CD4-positive, alpha-beta T cell treated with Interleukin-4 for 4 hours (primary cell): ENCODE data around the gene CYP4Z1.
"Not testable (repeated sequence)": the region's sequence is repeated elsewhere in the genome, so short reads cannot be mapped to it uniquely, and the experiment has no call there.

Experiments used
- DNase-seq: peaks from one replicate; pipeline ENCODE4 v3.0.0-alpha.2; 2020

Gene CYP4Z1, protein sequence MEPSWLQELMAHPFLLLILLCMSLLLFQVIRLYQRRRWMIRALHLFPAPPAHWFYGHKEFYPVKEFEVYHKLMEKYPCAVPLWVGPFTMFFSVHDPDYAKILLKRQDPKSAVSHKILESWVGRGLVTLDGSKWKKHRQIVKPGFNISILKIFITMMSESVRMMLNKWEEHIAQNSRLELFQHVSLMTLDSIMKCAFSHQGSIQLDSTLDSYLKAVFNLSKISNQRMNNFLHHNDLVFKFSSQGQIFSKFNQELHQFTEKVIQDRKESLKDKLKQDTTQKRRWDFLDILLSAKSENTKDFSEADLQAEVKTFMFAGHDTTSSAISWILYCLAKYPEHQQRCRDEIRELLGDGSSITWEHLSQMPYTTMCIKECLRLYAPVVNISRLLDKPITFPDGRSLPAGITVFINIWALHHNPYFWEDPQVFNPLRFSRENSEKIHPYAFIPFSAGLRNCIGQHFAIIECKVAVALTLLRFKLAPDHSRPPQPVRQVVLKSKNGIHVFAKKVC

DNA sequence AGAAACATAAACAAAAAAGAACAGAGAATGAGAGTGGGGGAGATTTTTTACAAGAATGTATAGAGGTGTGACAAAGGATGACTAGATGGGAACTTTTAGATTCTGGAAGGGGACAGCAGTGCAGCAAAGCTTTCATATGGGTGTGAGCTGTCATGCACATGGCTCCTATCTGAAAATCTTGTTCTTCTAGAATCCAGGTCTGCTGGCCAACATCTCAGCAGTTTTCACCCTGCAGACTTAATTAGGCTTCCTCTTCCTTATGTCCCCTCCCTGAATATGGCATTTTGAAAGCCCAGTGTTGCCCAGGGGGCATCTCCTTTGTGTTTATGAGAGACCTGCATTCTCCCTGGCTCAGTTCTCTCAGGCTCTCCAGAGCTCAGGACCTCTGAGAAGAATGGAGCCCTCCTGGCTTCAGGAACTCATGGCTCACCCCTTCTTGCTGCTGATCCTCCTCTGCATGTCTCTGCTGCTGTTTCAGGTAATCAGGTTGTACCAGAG is at the start of gene CYP4Z1:
Gene CYP4Z1, plus strand, starts transcription at position 135 of the 498 bp plus-strand sequence. Its CDS starts 260 bp downstream, at position 395.
- DNase-seq: no peak

DNA sequence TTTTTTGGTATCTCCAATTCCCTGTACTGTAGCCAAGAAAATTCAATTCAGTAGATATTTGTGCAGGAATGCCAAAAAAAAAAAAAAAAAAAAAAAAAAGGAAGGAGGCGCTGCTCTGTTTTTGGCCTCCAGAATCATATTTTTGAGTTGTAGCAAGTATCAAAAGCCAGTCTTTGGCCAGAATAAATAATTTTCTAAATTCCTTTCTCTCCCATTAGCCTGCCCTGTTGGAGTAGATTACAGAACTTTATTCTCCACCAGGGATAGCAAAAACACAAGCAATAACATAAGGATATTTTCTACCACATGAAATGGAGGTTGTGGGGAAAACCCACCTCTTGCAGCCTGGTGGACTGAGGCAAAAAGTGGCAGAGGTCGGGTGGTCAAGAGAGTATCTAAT is 46.0 kb upstream of the CYP4Z1 start:
- DNase-seq: no peak

DNA sequence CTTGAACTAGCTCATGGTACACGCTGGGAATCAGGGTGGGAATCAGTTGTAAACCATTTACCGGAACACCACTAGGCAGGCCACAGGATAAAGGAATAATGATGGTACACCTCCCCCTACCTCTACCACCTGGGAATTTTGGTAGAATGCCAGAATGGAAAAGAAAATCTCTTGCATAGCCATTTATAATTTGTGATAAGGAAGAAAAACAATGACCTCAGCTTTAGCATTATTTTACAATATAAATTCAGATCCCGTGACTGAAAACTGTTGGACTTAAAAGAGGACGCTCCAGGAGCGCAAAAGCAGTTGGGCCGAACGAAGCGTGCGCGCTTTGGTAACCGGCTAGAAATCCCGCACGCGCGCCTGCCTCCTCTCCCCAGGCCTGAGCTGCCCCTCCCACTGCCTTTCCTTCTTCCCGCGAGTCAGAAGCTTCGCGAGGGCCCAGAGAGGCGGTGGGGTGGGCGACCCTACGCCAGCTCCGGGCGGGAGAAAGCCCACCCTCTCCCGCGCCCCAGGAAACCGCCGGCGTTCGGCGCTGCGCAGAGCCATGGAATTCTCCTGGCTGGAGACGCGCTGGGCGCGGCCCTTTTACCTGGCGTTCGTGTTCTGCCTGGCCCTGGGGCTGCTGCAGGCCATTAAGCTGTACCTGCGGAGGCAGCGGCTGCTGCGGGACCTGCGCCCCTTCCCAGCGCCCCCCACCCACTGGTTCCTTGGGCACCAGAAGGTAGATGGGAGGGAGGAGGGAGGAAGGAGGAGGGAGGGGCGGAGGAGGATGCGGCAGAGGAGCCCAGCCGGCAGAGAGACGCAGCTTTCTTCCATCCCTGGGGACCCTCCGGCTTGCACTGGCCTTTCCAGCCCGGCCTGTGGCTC is 43.5 kb upstream of the CYP4Z1 start, which contains the start of gene CYP4X1:
Gene CYP4X1, plus strand, starts transcription at position 402 of the 873 bp plus-strand sequence. Its CDS starts 149 bp downstream, at position 551.
- DNase-seq: no peak

DNA sequence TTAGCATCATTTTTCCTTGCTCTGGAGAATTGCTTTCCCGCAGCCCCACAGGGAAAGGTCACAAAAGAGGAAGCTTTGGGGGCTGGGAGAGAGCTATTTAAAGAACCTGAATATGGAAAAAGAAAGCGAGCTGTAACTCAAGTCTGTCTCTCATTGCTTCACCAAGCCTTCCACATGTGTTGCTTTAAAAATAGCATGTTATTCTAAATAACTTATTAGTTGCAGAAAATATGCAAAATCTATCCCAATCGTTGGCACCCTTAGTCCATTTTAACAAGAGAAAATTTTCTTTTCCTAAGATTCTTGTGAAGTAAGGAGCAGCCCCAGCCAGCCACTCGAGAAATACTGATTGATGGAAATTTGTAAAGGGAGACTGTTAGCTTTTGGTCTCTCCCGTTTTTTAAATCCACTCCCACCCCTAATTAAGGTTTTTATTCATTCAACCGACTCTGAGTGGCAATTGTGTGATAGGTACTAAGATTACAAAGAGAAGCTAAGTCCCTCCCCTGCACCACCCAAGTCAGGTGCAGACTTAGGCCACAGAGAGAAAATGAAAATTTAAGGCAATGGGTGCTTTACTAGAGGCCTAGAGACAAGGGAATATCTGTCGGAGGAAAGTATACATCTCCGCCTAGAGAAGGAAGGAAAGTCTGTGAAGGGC is 42.8 kb upstream of the CYP4Z1 start:
- DNase-seq: no peak

DNA sequence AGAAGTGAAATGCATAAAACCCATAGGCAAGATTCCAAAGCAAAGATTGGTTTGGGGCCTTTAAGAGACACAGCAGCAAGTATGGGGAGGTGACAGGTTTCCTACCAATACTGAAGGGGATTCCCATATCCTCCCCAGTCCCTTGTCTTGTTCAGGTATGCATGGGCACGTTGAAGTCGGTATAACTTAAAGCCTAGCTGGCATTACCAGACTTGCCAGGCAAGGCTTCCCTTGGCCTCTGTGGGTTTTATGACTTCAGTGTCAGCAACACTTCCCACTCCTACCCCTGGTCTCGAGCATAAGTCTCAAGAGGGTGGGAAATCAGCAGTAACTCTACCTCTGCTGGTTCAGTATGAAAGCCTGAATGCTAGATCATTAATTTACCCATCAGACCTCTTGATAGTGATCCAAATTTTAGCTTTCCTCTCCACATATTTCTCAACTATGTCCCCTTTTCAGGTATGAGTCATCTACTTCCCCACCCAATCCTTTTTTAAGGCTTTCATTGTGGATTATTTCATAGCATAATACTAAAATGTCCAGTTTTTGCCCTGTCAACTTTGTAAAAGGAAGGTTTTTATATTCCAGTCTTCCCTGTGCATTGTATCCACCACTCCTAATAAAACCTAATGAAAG is 36.7 kb upstream of the CYP4Z1 start:
- DNase-seq: no peak

DNA sequence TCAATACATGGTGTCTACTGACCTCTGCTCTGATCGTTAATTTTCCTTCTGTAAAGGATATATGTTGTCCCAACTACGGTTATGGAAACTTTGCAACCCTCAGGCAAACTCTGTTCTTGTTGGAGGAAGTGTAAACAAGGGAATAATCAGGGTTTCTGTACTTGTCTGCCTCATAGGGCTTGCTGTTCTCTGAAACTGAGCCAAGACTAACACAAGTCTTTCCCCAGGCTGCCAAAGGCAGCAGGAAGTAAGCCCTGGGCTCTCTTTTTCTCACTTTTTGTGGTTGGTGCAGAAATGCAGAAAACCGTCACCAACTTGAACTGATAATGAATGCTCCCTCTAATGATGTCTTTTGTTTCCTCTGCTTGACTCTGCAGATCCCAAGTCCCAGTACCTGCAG is 36.0 kb upstream of the CYP4Z1 start:
- DNase-seq: no peak

DNA sequence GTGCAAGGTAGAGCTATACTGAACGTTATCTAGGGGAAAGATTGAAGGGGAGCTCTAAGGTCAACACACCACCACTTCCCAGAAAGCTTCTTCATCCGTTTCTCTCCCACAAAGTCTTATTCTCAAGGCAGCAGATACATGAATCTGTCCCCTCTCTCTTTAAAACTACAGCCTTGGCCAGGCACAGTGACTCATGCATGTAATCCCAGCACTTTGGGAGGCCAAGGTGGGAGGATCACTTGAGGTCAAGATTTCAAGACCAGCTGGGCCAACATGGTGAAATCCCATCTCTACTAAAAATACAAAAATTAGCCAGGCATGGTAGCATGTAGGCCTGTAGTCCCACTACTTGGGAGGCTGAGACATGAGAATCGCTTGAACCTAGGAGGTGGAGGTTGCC is 35.4 kb upstream of the CYP4Z1 start:
- no peak for DNase-seq

DNA sequence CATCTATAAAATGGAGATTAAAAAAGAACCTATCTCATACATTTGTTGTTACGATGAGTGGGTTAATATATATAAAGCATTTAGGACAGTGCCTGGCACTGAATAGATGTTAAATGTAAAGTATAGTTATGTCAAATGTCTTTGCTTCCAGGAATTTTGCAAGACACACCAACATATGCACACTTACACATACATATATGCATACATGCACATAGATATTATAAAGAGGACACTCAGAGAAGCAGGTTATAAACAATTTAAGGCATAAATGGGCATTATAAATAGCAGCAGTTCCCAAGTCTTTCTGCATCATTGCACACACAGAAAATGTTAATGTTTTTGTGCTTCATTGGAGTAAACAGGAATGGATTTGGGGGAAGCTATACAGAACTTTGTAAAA is 30.3 kb upstream of the CYP4Z1 start:
- DNase-seq: no peak

DNA sequence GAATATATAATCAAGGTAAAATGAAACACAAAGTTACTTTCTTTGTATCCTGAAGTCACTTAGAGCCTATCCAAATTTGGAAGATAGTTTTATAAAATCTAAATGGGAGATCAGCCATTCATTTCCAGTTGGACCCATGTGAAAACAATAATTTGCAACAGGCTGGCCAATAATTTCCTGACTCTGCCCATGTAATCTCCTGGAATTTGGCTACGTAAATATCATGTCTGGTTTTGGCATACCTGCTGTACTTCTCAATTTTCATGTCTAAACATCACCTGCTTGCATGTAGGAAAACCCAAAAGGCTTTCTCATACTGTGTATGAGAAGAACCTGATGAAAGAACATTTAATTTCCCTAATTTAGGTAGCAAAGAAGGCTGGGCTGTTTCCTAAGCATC is 7.7 kb upstream of the CYP4Z1 start:
- no peak for DNase-seq

DNA sequence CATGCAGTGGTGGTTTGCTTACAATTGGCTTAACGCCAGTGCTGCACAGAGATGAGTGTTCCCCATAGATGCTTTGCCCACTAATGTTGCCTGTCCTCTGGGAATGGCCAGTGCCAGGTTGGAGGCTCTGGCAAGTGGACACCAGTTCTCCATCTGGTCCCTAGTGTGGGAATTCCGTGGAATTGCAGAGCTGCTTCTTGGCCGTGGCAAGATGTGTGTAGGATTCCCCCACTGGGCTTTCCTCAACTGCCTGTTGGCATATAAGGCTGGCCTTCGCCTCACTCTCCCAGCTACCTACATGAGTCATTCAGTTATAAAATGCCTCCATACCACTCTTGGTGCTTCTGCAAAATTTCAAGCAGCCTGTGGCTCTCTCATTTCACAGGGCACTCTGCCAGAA is 2.0 kb downstream of the CYP4Z1 start:
- DNase-seq: not testable (repeated sequence)

DNA sequence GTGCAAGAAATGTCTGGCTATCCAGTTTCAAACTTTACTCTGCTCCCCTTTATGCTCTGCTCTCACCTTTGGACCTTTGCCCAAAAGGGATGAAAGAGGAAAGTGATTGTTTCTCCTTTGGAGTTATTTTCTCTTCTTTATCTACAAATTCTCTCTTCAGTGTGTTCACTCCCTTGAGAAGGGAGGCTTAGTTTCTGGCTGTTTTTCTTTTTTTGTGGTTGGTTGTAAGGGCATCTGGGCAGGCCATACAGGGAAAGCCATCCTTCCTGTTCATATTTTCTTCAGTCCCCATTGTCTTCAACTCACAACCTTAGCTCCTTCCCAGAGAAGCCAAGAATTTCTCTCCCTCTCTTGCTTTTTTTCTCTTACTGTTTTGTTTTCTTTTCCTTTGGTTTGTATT is 2.5 kb downstream of the CYP4Z1 start:
- DNase-seq: not testable (repeated sequence)

DNA sequence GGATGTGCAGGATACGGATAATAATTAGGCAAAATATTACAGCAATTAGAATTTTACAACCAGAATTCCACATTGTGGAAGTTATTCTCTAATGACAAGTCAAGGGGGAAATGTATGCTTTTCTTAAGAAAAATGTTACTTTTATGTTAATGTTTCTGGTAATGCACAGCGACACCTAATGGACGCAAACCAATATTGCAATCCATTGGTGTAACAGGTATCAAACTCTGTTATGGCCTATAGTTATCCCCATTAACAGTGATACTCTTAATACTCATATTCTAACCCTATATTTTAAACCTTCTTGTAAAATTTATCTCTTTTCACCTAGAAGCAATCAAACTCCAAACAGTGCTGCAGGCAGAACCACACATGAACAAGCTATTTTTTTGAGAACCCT is 22.3 kb downstream of the CYP4Z1 start:
- DNase-seq: peak; percentile 32

DNA sequence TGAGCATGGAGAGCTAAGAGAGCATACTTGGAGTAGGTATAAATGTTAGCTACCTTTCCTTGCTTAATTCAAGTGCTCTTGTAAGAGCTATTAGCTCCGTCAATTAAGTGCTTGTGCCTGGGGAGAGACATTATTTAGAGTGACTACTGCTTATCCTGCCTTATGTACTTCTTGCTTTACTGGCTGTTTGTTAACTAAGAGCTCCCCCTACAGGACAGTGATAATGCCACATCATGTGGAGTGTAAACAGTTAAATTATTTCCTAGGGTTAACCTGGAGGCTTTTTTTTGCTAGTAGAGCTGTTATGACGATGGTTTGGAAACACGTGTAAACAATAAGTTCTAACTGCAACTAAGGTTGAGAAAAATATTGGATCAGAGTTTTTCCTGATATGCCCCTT is 24.4 kb downstream of the CYP4Z1 start:
- DNase-seq: not testable (repeated sequence)

DNA sequence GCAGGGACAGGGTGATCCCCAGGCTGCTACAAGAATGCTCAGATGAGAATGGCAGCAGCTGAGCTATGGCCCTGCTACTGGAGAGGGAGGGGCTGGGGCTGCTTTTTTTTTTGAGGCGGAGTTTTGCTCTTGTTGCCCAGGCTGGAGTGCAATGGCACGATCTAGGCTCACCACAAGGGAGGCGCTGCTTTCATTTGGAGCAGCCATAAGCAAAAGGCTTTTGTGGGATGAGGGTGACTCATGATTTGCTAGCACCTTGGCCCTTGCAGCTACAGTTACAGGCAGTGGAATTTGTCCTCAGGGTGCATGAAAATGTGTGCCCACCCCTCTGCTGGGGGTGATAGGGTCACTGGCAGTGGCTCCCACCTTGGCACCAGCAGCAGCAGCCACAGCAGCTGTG is 37.8 kb downstream of the CYP4Z1 start:
- DNase-seq: no peak

DNA sequence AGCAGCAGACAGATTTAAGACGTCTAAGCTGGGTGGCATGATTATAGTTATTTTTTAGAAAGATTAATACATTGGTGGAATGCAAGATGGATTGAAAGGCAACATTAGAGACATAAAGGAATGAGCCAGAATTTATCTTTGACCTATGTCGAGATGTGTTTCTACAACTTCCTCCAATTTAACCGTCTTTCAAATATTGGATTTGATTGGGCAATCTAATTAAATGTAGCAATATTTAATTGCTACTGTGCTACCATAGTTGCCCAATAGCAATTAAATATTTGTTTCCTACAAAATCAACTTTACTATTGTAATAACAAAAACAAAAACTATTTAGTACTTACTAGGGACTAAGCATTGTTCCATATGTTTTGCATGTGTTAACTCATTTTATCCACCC is 39.8 kb downstream of the CYP4Z1 start:
- no peak for DNase-seq

DNA sequence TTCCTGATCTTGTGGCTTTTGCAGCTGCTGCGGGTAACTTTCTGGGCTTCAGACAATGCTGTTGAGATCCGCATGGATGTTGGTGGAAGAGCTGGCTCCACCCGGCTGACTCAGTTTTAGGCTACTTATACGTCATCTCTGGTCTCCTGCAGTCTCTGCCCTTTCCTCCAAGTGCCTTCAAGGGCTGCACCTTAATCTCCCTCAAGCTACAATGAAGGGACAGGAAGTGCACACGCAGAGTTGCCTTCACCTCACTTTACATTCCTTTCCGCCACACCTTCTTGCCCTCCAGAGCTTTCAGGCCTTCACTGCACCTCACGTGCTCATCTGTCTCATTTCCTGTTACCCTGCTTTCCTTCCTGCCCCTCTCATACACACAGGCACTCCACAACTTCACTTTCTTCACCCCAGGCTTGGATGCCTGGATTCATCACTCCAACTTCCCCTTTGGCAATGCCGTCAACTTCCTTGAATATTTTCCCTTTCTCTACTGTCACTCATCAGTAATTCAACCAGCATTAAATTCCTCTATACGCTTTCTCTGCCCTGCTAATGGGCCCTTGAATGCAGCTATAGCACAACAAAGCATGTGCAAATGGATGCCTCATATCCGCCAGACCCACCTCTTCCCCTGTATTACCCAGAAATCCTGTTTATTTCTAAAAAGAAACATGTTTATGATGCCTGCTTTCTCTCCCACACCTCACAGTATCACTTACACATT is 41.0 kb downstream of the CYP4Z1 start:
- not testable (repeated sequence) for DNase-seq

DNA sequence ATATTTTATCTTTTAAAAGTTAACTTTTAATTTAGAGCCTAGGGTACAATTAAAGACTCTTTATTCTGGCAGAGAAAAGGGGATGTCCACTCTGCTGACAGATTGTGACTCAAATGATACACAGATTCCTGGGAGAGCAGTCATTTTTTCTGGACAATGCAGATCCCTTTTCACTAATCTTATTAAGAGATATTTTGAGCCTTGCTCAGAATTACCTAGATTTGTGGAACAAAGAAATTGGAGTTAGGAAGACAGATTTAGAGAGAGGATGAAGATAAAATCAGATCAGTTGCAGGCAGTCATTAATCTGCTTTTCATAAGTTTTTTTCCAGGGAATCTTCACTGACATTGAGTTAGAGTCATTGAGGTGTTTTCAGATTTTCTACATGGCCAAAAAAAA is 42.5 kb downstream of the CYP4Z1 start:
- DNase-seq: not testable (repeated sequence)

DNA sequence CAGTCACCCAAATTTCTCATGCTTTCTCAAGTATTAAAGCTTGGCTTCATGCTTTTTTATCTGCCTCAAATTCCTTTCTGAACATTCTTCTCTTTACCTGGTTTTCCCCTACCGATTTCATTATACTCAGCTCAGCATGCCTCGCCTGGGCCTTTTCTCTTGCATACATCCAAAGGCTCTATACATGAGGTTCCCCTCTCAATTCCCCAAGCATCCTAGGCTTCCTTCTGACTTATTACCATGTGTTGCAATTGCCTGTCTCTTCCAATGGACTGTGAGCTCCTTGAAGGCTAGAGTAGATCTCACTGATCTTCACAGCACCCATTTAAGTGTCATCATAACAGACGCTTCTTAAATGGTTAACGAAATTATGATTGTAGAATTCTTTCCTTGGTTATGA is 46.1 kb downstream of the CYP4Z1 start:
- no peak for DNase-seq

DNA sequence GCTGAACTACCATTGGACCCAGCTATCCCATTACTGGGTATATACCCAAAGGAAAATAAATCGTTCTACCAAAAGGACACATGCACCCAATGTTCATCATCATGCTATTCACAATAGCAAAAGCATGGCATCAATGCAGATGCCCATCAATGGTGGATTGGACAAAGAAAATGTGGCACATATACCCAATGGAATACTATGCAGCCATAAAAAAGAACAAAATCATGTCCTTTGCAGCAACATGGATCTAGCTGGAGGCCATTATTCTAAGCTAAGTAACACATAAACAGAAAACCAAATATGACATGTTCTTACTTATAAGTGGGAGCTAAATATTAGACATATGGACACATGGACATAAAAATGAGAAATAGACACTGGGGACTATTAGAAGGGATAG is 54.0 kb downstream of the CYP4Z1 start:
- DNase-seq: not testable (repeated sequence)

DNA sequence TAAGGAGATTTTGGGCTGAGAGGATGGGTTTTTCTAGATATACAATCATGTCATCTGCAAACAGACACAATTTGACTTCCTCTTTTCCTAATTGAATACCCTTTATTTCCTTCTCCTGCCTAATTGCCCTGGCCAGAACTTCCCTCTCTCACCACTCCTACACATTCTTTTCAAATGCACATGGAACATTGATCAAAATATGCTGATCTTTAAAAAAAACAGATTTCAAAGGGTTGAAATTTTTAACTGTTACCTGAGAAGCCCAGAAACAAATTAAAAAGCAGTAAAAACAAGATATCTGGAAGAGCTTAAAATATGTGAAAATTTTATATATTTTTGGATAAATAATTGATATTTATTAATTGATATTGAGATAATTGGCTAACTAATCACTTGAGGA is 57.8 kb downstream of the CYP4Z1 start:
- DNase-seq: not testable (repeated sequence)

DNA sequence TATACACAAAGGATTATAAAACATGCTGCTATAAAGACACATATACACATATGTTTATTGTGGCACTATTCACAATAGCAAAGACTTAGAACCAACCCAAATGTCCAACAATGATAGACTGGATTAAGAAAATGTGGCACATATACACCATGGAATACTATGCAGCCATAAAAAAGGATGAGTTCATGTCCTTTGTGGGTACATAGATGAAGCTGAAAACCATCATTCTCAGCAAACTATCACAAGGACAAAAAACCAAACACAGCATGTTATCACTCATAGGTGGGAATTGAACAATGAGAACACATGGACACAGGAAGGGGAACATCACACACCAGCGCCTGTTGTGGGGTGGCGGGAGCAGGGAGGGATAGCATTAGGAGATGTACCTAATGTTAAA is 60.0 kb downstream of the CYP4Z1 start:
- DNase-seq: not testable (repeated sequence)

DNA sequence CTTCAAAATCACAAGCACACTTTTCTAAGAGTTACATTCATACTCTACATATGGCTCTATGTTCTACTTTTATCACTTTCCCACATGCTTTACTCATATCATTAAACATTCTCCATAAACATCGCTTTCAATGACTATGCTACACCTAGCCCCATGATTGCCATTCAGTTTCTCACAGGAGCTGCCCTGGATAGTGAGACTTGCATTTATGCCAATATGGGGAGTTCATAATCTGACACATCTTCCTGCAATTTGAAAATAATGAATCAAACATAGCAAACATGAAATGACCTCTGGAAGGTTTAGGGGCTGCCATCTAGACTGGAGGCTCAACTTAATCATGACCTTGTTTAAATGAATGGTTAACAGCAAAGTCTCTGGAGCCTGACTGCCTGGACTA is 61.2 kb downstream of the CYP4Z1 start:
- no peak for DNase-seq
